ENCODE measurements around the gene AHCYL1.

AHCYL1 gene

GRCh38 chr1:110012100-110012780, 27.7 kb downstream of the AHCYL1 start:
- no peak for TF ChIP-seq CTCF (IDR thresholded peaks at IDR 0.05)

- TF ChIP-seq CTCF (IDR thresholded peaks at IDR 0.05): no peak
Measured at GRCh38 chr1:110017792-110018191, 33.2 kb downstream of the AHCYL1 start.

- TF ChIP-seq CTCF (IDR thresholded peaks at IDR 0.05): no peak
Measured at GRCh38 chr1:110018396-110018795, 33.8 kb downstream of the AHCYL1 start.

DNA sequence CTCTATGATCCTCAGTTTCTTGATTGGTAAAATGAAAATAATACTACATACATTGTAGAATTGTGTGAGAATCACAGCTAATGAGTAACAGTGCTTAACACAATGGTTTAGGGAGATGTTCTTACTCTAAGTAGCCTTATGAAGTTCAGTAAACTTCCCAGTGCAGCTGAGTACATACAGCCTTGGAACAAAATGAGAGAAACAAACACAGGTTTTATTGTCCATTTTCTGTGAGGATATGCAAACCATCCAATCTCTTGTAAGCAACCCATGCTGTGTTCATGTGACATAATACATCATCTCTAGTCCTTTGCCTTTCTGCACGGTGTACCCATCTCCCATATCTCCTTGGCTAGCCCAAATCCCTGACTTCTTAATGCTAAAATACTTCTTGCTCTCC, 35.2 kb downstream of the AHCYL1 start:
- TF ChIP-seq CTCF (IDR thresholded peaks at IDR 0.05): no peak

DNA sequence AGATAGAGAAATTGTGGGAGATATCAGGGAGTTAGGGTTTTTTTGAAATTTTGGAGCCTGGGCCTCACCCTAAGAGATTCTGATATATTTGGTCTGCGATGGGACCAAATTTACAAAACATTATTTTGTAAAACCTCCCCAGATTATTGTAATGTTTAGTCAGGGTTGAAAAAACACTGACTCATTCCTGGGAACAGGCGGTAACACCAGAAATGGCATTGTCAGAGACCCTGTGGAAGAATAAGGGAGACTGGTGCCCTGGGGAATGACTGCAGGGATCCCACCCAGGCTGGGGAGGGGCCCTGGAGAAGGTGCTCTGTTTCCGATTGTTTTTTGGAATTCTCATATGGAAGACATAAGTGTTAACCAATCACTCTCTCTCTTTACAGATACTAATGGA, 36.7 kb downstream of the AHCYL1 start:
- no peak for TF ChIP-seq CTCF (IDR thresholded peaks at IDR 0.05)

GRCh38 chr1:110024613-110025012, 40.0 kb downstream of the AHCYL1 start:
- no peak for TF ChIP-seq CTCF (IDR thresholded peaks at IDR 0.05)

- no peak for TF ChIP-seq CTCF (IDR thresholded peaks at IDR 0.05)
Measured at GRCh38 chr1:110032327-110032726, 47.8 kb downstream of the AHCYL1 start.

DNA sequence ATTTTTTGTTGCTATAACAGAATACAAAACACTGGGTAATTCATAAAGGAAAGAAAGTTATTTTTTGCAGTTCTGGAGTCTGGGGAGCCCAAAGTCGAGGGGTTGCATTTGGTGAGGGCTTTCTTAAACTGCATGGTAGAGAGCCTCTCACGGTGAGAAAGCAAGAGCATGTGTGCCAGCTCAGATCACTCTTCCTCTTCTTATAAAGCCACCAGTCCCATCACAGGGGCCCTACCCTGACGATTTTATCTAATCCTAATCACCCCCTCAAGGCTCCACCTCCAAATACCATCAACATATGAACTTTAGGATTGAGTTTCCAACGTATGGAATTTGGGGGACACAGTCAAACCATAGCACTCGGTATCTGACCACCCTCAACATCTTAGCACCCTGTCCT, 48.9 kb downstream of the AHCYL1 start:
- TF ChIP-seq CTCF (IDR thresholded peaks at IDR 0.05): no peak

Data from LNCAP (cell line).